ENCODE results near the gene SOX4. TPM values are rescaled to one million over a fixed set of nuclear protein-coding genes. Genes with fewer than 3 reads are reported as not detected.

The SOX4 gene
- total and polyA plus RNA-seq, 2 donors (not counting 3 experiments of a cell fraction or from before 2014, with no cell fraction given) = 20.4 to 121 TPM

DNA sequence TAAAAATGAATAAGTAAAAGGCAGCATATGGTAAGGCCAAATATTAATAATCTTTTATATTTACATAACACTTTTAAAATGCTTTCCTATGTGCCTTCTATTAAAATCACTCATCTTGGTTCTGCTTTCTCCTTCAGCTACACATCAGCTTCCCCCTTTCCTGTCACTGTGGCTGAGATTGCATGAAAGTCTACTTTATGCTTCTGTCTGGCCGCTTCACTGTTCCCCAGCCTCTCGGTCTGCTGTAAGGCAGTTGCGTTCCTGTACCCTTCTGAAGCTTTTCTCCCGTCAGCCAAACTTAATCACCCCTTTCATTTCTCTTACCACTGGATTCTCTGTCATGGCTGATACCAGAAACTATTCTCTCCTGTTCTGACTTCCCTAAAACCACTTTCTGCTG is 34.6 kb downstream of the SOX4 start:
- no peak overlapping the region for H3K4me2 ChIP-seq (ENCODE audit: insufficient read depth, low read length)
- H4K20me1 ChIP-seq (replicated peaks; ENCODE audit: control insufficient read depth, extremely low read depth, insufficient read depth, low read length) = no peaks in the 10 kb centered on the region
- DNase-seq (ENCODE audit: low read depth, low spot score) (no peak), FAIRE-seq (no peak)
- intact Hi-C loops (cut with micrococcal nuclease) = no loop called here
- no peak overlapping the region for H2AFZ ChIP-seq (ENCODE audit: low read depth, low read length)
- H3K79me2 ChIP-seq (ENCODE audit: control insufficient read depth, insufficient read depth, low read length) = no peaks in the 10 kb centered on the region
- no peak overlapping the region for H3K27ac ChIP-seq (ENCODE audit: insufficient read depth, low read depth, low read length)
- BruUV-seq (replicated peaks) = no TSS peak
- no peaks in the 10 kb centered on the region for H3K4me1 ChIP-seq (ENCODE audit: control insufficient read depth, extremely low read depth, insufficient read depth, low read length)
- no peaks in the 10 kb centered on the region for H3K36me3 ChIP-seq (ENCODE audit: control insufficient read depth in 2 of 2, extremely low read depth in 1 of 2, insufficient read depth in 2 of 2, low read length in 2 of 2)
- TF ChIP-seq, protein P1, sequence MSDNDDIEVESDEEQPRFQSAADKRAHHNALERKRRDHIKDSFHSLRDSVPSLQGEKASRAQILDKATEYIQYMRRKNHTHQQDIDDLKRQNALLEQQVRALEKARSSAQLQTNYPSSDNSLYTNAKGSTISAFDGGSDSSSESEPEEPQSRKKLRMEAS (IDR thresholded peaks at IDR 0.05; ENCODE audit: insufficient read depth, insufficient read length) = no peak
- TF ChIP-seq POLR2AphosphoS5 (IDR thresholded peaks at IDR 0.05; ENCODE audit: insufficient read depth, low read depth, low read length) (no peak), JUN (IDR thresholded peaks at IDR 0.05; ENCODE audit: borderline replicate concordance, insufficient read depth, insufficient read length, low read depth) (no peak), POLR2A (IDR thresholded peaks at IDR 0.05; ENCODE audit: low read depth, low read length) (no peak), EZH2 (IDR thresholded peaks at IDR 0.05; ENCODE audit: borderline replicate concordance, low read depth, low read length, severe bottlenecking) (no peak), CTCF (IDR thresholded peaks at IDR 0.05; ENCODE audit: extremely low read depth in 1 of 2, insufficient read depth in 1 of 2, low read depth in 1 of 2, low read length in 2 of 2) (no peak), FOS (IDR thresholded peaks at IDR 0.05; ENCODE audit: borderline replicate concordance, insufficient read depth, low read length) (no peak), MYC (IDR thresholded peaks at IDR 0.05; ENCODE audit: low read depth, low read length) (no peak), GATA2 (IDR thresholded peaks at IDR 0.05; ENCODE audit: insufficient read depth, insufficient read length, low read depth, low read length) (no peak)
- ChIA-PET POLR2A (no interaction called here), CTCF (no interaction called here)
- no peak overlapping the region for H3K9ac ChIP-seq (replicated peaks; ENCODE audit: extremely low read depth, insufficient read depth, low read length)
- no peaks in the 10 kb centered on the region for H3K9me1 ChIP-seq (replicated peaks; ENCODE audit: control insufficient read depth, extremely low read depth, insufficient read depth, low read length)
- H3K27me3 ChIP-seq (ENCODE audit: control insufficient read depth in 2 of 2, insufficient read depth in 2 of 2, low read length in 2 of 2) = no peaks in the 10 kb centered on the region
- no peak overlapping the region for H3K4me3 ChIP-seq (replicated peaks in 1 of 3; ENCODE audit: insufficient read depth in 1 of 3, low read depth in 1 of 3, low read length in 3 of 3)
- dilution Hi-C loops (cut with MboI; ENCODE audit: extremely low pct_ligation_motif_present, low sequenced_read_pairs) = no loop called here
- H3K9me3 ChIP-seq (replicated peaks; ENCODE audit: control insufficient read depth, insufficient read depth, low read length) = no peaks in the 10 kb centered on the region

Data from endothelial cell of umbilical vein (primary cell).